K562 (cell line): ENCODE data around the gene UBASH3A. TPM values are rescaled to one million over a fixed set of nuclear protein-coding genes. Genes with fewer than 3 reads are reported as not detected.
A peak's percentile ranks its signal among the peaks of the same experiment; 100 is the strongest.

ENCODE experiments used
- ATAC-seq: fragments of 200-7000 bp; cut with Tn5 transposase; 3 replicates; pipeline ENCODE4 v1.9.1; 2020; ENCODE audit warnings: moderate library complexity
- BruUV-seq: library from RNA; stranded (reverse); fragments of 400-500 nt; replicated peaks from 2 replicates; lab custom pipeline; 2021; lab: Mats Ljungman, UMichigan
- CTCF ChIA-PET: fragments of 300-600 bp; formaldehyde crosslinking; extraction: SDS; loops from one replicate; lab custom pipeline; 2021; ENCODE audit warnings: low intra/inter-chr PET ratio; lab: Yijun Ruan, JAX
- POLR2A ChIA-PET: fragments of 300-600, 350-650 bp; sonication (Branson Sonifier 250); formaldehyde crosslinking; extraction: SDS; loops from one replicate; lab custom pipeline; 2021; ENCODE audit warnings: antibody characterized with exemption, inconsistent platforms; lab: Yijun Ruan, JAX
- DNase-seq, 4 experiments: peaks; one replicate each; pipeline versions ENCODE4 v3.0.0 to v3.0.0-alpha.2; 2011 to 2018; ENCODE audit warnings: low spot score in 3 of 4, mixed read lengths in 3 of 4; ENCODE audit errors: extremely low read depth in 1 of 4
- FAIRE-seq: peaks from 2 replicates; lab custom pipeline; 2011; peaks lifted over from hg19 to GRCh38; lab: Jason Lieb, UNC
- H2AFZ ChIP-seq: 2 replicates; pipeline ENCODE4 v1.6.0; 2011; ENCODE audit warnings: low read depth, low read length, control low read depth, inconsistent platforms
- H3K27ac ChIP-seq: fragments of 200-600 bp; 3 replicates; pipeline ENCODE4 v1.8.0; 2011; ENCODE audit warnings: low read depth, mild to moderate bottlenecking, control low read depth, inconsistent platforms, low read length, moderate library complexity, mixed read lengths; ENCODE audit errors: extremely low read depth
- H3K27me3 ChIP-seq, 2 experiments: fragments of 300-600 bp in 1 of 2; 2 replicates in 1 of 2; 3 replicates in 1 of 2; pipeline versions ENCODE4 v1.6.0 to v1.8.0; 2011; ENCODE audit warnings: inconsistent platforms in 2 of 2, low read length in 2 of 2, mild to moderate bottlenecking in 1 of 2, mixed read lengths in 1 of 2, moderate library complexity in 1 of 2; ENCODE audit not compliant: control insufficient read depth in 2 of 2, insufficient read depth in 2 of 2
- H3K36me3 ChIP-seq: fragments of 300-600 bp; 3 replicates; pipeline ENCODE4 v1.8.0; 2011; ENCODE audit warnings: mild to moderate bottlenecking, low read length, inconsistent platforms; ENCODE audit not compliant: control insufficient read depth, insufficient read depth
- H3K4me1 ChIP-seq, 2 experiments: fragments of 200-600 bp in 1 of 2; replicated peaks in 1 of 2; 2 replicates in 1 of 2; 3 replicates in 1 of 2; pipeline versions ENCODE4 v1.5.1 to v1.8.0; 2011; ENCODE audit warnings: inconsistent platforms in 2 of 2, low read length in 2 of 2, mild to moderate bottlenecking in 1 of 2, mixed read lengths in 1 of 2, moderate library complexity in 1 of 2; ENCODE audit not compliant: control insufficient read depth in 2 of 2, insufficient read depth in 2 of 2
- H3K4me2 ChIP-seq: 2 replicates; pipeline ENCODE4 v1.6.1; 2011; ENCODE audit warnings: low read length, control low read depth, inconsistent platforms, mixed read lengths; ENCODE audit not compliant: insufficient read depth
- H3K4me3 ChIP-seq: fragments of 200-600 bp; sonication (generic), shearing (Covaris generic); 2 replicates; pipeline ENCODE4 v1.5.1; 2016; ENCODE audit warnings: control low read depth, inconsistent platforms
- H3K79me2 ChIP-seq: fragments of 200-600 bp; 3 replicates; pipeline ENCODE4 v1.8.0; 2011; ENCODE audit warnings: low read length, inconsistent platforms; ENCODE audit not compliant: control insufficient read depth, insufficient read depth
- H3K9ac ChIP-seq, 2 experiments: 2 replicates each; pipeline versions ENCODE4 v1.6.0 to v1.6.1; 2011; ENCODE audit warnings: low read depth in 2 of 2, low read length in 2 of 2, control low read depth in 1 of 2, inconsistent platforms in 1 of 2, mild to moderate bottlenecking in 1 of 2, mixed read lengths in 1 of 2; ENCODE audit not compliant: insufficient read depth in 1 of 2
- H3K9me1 ChIP-seq: one replicate; pipeline ENCODE4 v1.6.0; 2011; ENCODE audit warnings: inconsistent platforms, mild to moderate bottlenecking, low read length, moderate library complexity; ENCODE audit not compliant: control insufficient read depth, insufficient read depth
- H3K9me3 ChIP-seq: replicated peaks from 2 replicates; pipeline ENCODE4 v1.5.1; 2011; ENCODE audit warnings: low read depth, low read length, inconsistent platforms; ENCODE audit not compliant: control insufficient read depth, insufficient read depth
- H4K20me1 ChIP-seq: replicated peaks from 2 replicates; pipeline ENCODE4 v1.6.1; 2011; ENCODE audit warnings: low read length, inconsistent platforms, mixed read lengths; ENCODE audit not compliant: control insufficient read depth, insufficient read depth
- FOXM1 ChIP-seq, 2 experiments: fragments of 450-650 bp in 1 of 2; sonication (generic) in 1 of 2; formaldehyde crosslinking in 1 of 2; IDR thresholded peaks; 2 replicates each; pipeline versions ENCODE4 v1.6.1 to v1.9.0; 2017 to 2022; ENCODE audit warnings: low read depth in 2 of 2, mild to moderate bottlenecking in 2 of 2, missing genetic modification reagents in 1 of 2, moderate library complexity in 1 of 2
- JUN ChIP-seq, 2 experiments: sonication (generic) in 1 of 2; formaldehyde crosslinking in 1 of 2; IDR thresholded peaks; 2 replicates each; pipeline versions ENCODE4 v1.6.1 to v1.8.0; 2012 to 2022; ENCODE audit warnings: borderline replicate concordance in 2 of 2, mild to moderate bottlenecking in 2 of 2, improper control_type of control experiment in 1 of 2, low read depth in 1 of 2, low read length in 1 of 2, missing genetic modification reagents in 1 of 2
- NFATC3 ChIP-seq: fragments of 450-650 bp; IDR thresholded peaks from 2 replicates; pipeline ENCODE4 v1.6.1; 2017; ENCODE audit warnings: mild to moderate bottlenecking
- NFIC ChIP-seq: fragments of 450-650 bp; IDR thresholded peaks from 2 replicates; pipeline ENCODE4 v1.6.1; 2017; ENCODE audit warnings: mild to moderate bottlenecking, inconsistent platforms
- RBM25 ChIP-seq: fragments of 200-400 bp; formaldehyde crosslinking; IDR thresholded peaks from 2 replicates; pipeline ENCODE4 v1.6.1; 2018; ENCODE audit warnings: low read length, low read depth, moderate library complexity; ENCODE audit not compliant: severe bottlenecking
- SETDB1 ChIP-seq: IDR thresholded peaks from one replicate; pipeline ENCODE4 v1.6.1; 2012; ENCODE audit warnings: low read length, control low read depth, inconsistent platforms
- SNIP1 ChIP-seq: fragments of 450-650 bp; IDR thresholded peaks from 2 replicates; pipeline ENCODE4 v1.7.1; 2017; ENCODE audit warnings: low read depth, mild to moderate bottlenecking
- TSC22D4 ChIP-seq: fragments of 450-650 bp; IDR thresholded peaks from 2 replicates; pipeline ENCODE4 v1.6.1; 2016; ENCODE audit warnings: missing genetic modification characterization, missing biosample characterization, control low read depth
- ZNF134 ChIP-seq: fragments of 250-450 bp; sonication (Bioruptor Pico); conservative IDR thresholded peaks from 2 replicates; pipeline ENCODE4 v1.4.0; 2020
- WGBS: fragments of 100-300 bp; shearing (Covaris generic); methylation state at CpG from one replicate; pipeline ENCODE4 v1.1.6; 2016; ENCODE audit warnings: low coverage, mixed read lengths; ENCODE audit not compliant: insufficient coverage; ENCODE audit errors: missing lambda C conversion rate; 5-methylcytosine and 5-hydroxymethylcytosine counted together
- in situ Hi-C: fragments of 300-500 bp; cut with MboI; formaldehyde crosslinking; loops from 4 replicates; pipeline ENCODE4 v1.15.0; 2018; ENCODE audit warnings: inconsistent platforms, mixed read lengths
- intact Hi-C: fragments of 100-400 bp; cut with micrococcal nuclease; formaldehyde crosslinking; loops from 2 replicates; pipeline ENCODE4 v1.14.2; 2022
- polyA plus RNA-seq, 8 experiments: library from polyadenylated mRNA; depleted of rRNA in 4 of 8; stranded (reverse) in 5 of 8; unstranded in 3 of 8; fragments of >200 nt; fragmentation: Nextera tagmentation in 2 of 8; fragmentation: Illumina TruSeq in 1 of 8; extraction: Ambion mirVana in 2 of 8; extraction: Trizol in 1 of 8; gene quantifications; 2 replicates each; pipeline versions ENCODE4 v1.2.1 to v1.2.3, GENCODE V29; 2011 to 2014; ENCODE audit warnings: inconsistent platforms in 1 of 8, missing spikeins in 1 of 8
- total RNA-seq, 7 experiments: library from RNA; depleted of rRNA in 6 of 7; stranded (reverse); fragments of >200 nt in 6 of 7; fragmentation: Illumina TruSeq in 2 of 7; extraction: Trizol in 2 of 7; gene quantifications; 2 replicates each; pipeline versions ENCODE4 v1.2.1 to v1.2.3, GENCODE V29; 2011 to 2021; ENCODE audit warnings: low replicate concordance in 1 of 7
- TF ChIP-seq, protein P1 (sequence below): sonication (generic); formaldehyde crosslinking; IDR thresholded peaks from 2 replicates; pipeline ENCODE4 v1.8.1; 2023; ENCODE audit warnings: mild to moderate bottlenecking, missing genetic modification reagents
- TF ChIP-seq, protein P2 (sequence below): sonication (generic); formaldehyde crosslinking; IDR thresholded peaks from 2 replicates; pipeline ENCODE4 v1.8.0; 2022; ENCODE audit warnings: mild to moderate bottlenecking, missing genetic modification reagents

UBASH3A gene
- total and polyA plus RNA-seq, 9 of the 15 experiments (the other 6 are each of a cell fraction or from before 2014, with no cell fraction given), result 0.23 to 1.8 (median 1.1) TPM

DNA sequence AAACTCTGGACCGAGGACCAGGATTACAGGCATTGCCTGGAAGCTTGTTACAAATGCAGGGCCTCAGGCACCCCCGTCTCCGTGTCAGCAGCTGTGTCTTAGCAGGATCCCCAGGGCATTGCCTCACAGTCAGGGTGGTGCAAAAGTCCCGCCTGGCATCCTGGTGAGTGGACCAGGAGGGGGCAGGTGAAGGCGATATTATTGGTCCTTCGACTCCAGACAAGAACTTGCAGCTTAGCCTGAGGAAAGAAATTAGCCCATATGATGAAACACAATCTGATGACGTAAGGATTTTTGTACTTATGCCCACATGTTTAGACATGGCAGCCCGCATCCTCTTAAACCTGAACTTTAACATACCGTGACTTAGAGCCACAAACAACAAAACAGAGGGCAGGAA, 51.5 kb downstream of the UBASH3A start (continued):
- TF ChIP-seq, protein P1, sequence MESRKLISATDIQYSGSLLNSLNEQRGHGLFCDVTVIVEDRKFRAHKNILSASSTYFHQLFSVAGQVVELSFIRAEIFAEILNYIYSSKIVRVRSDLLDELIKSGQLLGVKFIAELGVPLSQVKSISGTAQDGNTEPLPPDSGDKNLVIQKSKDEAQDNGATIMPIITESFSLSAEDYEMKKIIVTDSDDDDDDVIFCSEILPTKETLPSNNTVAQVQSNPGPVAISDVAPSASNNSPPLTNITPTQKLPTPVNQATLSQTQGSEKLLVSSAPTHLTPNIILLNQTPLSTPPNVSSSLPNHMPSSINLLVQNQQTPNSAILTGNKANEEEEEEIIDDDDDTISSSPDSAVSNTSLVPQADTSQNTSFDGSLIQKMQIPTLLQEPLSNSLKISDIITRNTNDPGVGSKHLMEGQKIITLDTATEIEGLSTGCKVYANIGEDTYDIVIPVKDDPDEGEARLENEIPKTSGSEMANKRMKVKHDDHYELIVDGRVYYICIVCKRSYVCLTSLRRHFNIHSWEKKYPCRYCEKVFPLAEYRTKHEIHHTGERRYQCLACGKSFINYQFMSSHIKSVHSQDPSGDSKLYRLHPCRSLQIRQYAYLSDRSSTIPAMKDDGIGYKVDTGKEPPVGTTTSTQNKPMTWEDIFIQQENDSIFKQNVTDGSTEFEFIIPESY (CRISPR knock-in tag), result peak; percentile 54; the same call in 1 of the 2 replicates
- TF ChIP-seq NFIC (no peak), NFATC3 (no peak), TSC22D4 (tag) (no peak), SETDB1 (no peak), SNIP1 (no peak), JUN (IDR thresholded peaks at IDR 0.05; ENCODE audit: borderline replicate concordance, low read depth, low read length) (no peak), JUN (CRISPR knock-in tag; IDR thresholded peaks at IDR 0.05; ENCODE audit: borderline replicate concordance) (no peak)

DNA sequence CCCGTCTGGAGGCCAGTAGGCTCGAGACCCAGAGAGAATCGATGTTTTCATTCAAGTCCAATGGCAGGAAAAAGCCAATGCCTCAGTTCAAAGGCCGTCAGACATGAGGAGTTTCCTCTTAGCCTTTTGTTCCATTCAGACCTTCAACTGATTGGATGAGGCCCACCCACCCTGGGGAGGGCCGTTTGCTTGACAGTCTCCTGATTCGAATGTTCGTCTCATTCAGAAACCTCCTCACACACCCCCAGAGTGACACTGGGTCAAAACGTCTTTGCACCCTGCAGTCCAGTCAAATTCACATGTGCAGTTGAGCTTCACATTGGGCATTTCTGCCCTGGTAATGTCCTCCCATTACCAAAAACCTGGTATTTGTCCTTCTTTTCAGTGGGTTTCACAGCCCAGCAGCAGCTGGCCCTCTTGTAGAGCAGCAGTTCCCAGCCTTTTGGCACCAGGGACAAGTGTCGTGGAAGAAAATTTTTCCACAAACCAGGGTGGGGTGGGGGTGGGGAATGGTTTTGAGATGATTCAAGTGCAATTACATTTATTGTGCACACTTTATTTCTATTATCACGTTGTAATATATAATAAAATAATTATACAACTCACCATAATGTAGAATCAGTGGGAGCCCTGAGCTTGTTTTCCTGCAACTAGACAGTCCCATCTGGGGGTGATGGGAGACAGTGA, 52.2 kb downstream of the UBASH3A start:
- Histone ChIP-seq H3K4me3 (no peak overlapping the region), H3K4me2 (no peak overlapping the region), H3K27me3 (peaks cover 6 to 48% of the 10 kb centered on the region in 2 experiments; a peak in 4 of 5 replicates), H3K9ac (no peak overlapping the region), H4K20me1 (no peaks in the 10 kb centered on the region), H3K79me2 (no peaks in the 10 kb centered on the region), H3K4me1 (peaks cover 0 to 5% of the 10 kb centered on the region in 2 experiments; a peak in 1 of 5 replicates), H2AFZ (no peak overlapping the region), H3K27ac (no peak overlapping the region), H3K9me3 (no peaks in the 10 kb centered on the region), H3K9me1 (no peaks in the 10 kb centered on the region), H3K36me3 (no peaks in the 10 kb centered on the region)
- peak; percentile 44; the same call in 1 of the 2 replicates for TF ChIP-seq FOXM1 (IDR thresholded peaks at IDR 0.05; ENCODE audit: low read depth)
- TF ChIP-seq FOXM1 (CRISPR knock-in tag; IDR thresholded peaks at IDR 0.05; ENCODE audit: low read depth), result no peak
- TF ChIP-seq ZNF134 (CRISPR knock-in tag), result peak; percentile 99
- TF ChIP-seq, protein P2, sequence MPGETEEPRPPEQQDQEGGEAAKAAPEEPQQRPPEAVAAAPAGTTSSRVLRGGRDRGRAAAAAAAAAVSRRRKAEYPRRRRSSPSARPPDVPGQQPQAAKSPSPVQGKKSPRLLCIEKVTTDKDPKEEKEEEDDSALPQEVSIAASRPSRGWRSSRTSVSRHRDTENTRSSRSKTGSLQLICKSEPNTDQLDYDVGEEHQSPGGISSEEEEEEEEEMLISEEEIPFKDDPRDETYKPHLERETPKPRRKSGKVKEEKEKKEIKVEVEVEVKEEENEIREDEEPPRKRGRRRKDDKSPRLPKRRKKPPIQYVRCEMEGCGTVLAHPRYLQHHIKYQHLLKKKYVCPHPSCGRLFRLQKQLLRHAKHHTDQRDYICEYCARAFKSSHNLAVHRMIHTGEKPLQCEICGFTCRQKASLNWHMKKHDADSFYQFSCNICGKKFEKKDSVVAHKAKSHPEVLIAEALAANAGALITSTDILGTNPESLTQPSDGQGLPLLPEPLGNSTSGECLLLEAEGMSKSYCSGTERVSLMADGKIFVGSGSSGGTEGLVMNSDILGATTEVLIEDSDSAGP (CRISPR knock-in tag), result no peak
- TF ChIP-seq RBM25, result peak; percentile 41
- in situ Hi-C loops (no loop called here), intact Hi-C loops (loop anchor here (10.0 kb wide), 1 partner anchor 121 kb away; no protein-coding TSS in a partner anchor)
- no TSS peak for BruUV-seq
- WGBS, result 1% methylated on average over 10 of the region's 10 CpGs
- POLR2A ChIA-PET, result no interaction called here
- ATAC-seq (no peak), FAIRE-seq (no peak), DNase-seq (no peak)
- CTCF ChIA-PET, result interaction anchor here (0.6 kb wide), 1 partner anchor 294 kb away, joined by 3 read pairs; no protein-coding TSS in a partner anchor
